NB4 (cell line): ENCODE results near the gene EPB41L4A.

ENCODE experiments used
- DNase-seq: peaks from one replicate; pipeline ENCODE4 v3.0.0; 2010; ENCODE audit warnings: low read depth
- H3K4me3 ChIP-seq: one replicate; pipeline ENCODE4 v1.5.1; 2011; ENCODE audit warnings: mild to moderate bottlenecking, low read depth, low read length, moderate library complexity
- CTCF ChIP-seq: IDR thresholded peaks from one replicate; pipeline ENCODE4 v1.5.1; 2012; ENCODE audit warnings: low read depth, low read length
- MYC ChIP-seq: IDR thresholded peaks from 2 replicates; pipeline ENCODE4 v1.6.1; 2011; ENCODE audit warnings: low read depth, low read length
- POLR2A ChIP-seq: IDR thresholded peaks from 2 replicates; pipeline ENCODE4 v1.6.1; 2011; ENCODE audit warnings: mild to moderate bottlenecking; ENCODE audit not compliant: insufficient read length; ENCODE audit errors: extremely low read depth
- TF ChIP-seq, protein P1 (sequence below): IDR thresholded peaks from 2 replicates; pipeline ENCODE4 v1.6.1; 2011; ENCODE audit warnings: low read depth, low read length

Gene EPB41L4A

DNA sequence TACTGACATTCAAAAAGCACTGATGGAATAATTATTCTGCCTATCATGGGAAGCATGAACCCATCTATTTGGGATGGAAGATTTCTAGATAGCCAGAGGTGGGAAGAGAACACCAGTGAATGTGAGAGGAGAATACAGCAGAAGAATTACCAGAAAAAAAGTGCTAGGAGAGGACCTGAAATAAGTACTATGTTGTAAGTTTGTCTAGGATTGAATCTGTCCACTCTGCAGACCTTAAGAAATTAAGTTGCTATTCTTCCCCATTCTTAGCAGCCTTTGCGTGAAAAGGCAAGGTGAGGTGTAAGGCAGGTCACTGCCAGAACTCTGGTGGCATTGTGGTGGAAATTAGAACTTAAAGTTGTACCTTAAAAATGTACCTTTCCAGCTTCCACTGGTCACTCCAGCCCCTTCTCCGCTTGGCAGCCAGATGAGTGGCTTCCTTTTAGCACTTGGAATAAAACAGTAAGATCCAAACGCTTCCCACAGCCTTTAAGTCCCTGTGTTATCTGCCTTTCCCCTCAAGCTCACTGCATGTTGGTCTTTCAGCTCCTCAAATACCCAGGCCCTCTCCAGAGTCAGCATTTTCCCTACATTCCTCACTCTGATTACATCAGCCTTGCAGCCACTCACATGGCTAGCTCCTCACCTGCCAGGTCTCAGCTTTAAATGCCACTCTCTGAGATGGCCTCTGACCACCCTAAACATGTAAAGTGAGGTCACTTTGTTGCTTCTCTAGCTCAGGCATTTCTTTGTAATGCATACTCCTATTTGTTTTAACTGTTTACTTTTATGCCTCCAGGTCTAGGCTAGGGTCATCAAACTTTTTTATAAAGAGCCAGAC lies 253.0 kb downstream of the EPB41L4A start:
- TF ChIP-seq, protein P1, sequence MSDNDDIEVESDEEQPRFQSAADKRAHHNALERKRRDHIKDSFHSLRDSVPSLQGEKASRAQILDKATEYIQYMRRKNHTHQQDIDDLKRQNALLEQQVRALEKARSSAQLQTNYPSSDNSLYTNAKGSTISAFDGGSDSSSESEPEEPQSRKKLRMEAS: no peak
- TF ChIP-seq CTCF: no peak
- TF ChIP-seq POLR2A: peak; percentile 12
- no peak for TF ChIP-seq MYC
- peak; percentile 19 for DNase-seq
- H3K4me3 ChIP-seq: no peak overlapping the region

- no peak overlapping the region for H3K4me3 ChIP-seq
- no peak for TF ChIP-seq CTCF
- no peak for TF ChIP-seq MYC
- no peak for TF ChIP-seq POLR2A
- TF ChIP-seq, protein P1: no peak
- DNase-seq: peak; percentile 17
Measured at GRCh38 chr5:112165399-112165798, 253.7 kb downstream of the EPB41L4A start.

DNA sequence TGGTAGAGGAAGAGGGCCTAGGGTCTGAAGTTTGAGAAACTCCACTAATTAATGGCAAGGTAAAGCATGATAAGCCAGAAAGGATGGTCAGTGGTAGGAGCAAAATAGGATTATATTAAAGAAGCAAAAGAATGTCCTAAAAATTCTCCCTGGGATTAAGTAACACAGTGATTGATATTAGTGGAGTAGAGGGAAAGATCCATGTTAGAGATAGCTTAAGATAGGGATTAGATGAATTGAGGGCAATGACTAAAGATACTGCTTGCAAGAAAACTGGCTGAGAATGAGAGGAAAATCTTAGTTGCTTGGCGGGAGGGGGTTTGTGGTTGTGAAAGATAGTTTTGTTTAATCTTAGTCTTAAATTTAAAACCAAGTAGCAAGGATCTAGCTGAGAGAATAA lies 255.6 kb downstream of the EPB41L4A start:
- H3K4me3 ChIP-seq: peak overlapping the region; percentile 100
- TF ChIP-seq POLR2A (no peak), MYC (no peak), CTCF (no peak)
- TF ChIP-seq, protein P1: no peak
- DNase-seq: no peak

- TF ChIP-seq MYC (no peak), CTCF (no peak), POLR2A (no peak)
- TF ChIP-seq, protein P1: no peak
- H3K4me3 ChIP-seq: peak overlapping the region; percentile 100
- peak; percentile 6 for DNase-seq
Measured at GRCh38 chr5:112161392-112161748, 257.7 kb downstream of the EPB41L4A start.

DNA sequence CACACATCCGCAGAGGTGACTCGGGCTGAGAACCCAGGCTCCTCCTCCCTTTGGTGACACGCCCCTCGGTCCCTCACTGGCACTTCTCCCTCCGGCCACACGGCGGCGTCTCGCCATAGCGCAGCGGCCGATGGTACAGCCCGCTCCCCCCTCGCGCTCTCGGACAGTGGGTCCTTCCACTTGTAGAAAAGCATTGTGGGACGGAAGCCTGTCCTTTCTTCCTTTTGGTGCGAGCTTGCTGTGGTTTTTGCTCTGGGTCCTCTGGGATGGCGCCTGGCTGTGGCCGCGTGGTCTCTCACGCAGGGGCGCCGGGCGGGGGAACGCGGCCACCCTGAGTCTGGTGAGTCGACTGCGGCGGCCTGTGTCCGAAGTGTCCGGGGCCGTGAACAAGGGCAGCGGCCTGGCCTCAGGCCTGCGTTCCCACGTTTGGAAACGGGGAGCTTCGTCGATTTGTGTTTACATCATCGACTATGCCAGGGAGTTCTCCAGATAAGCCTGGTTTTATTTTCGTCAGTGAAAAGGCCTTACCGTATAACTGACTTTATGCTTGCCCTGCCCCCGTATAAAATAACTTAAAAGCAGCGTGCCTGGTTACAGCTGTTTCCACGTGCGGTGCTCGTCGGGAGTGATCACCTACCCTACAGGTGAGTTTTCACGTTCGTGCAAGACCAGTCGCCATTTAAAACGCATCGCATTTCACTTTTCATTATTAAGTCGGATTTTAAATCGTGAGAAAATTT lies 258.3 kb downstream of the EPB41L4A start:
- H3K4me3 ChIP-seq: peak overlapping the region; percentile 100
- peak; percentile 92 for DNase-seq
- TF ChIP-seq CTCF (peak; percentile 93), MYC (peak; percentile 95), POLR2A (peak; percentile 96)
- TF ChIP-seq, protein P1: peak; percentile 56
